SK-N-SH treated with all-trans-retinoic acid at 6 μM for 48 hours (cell line): ENCODE data around the gene TNFRSF4.

Experiments used
- ATAC-seq: fragments of 200-7000 bp; cut with Tn5 transposase; 3 replicates; pipeline ENCODE4 v1.9.1; 2020; ENCODE audit warnings: mild to moderate bottlenecking, moderate library complexity
- ARNTL ChIP-seq: fragments of 450-650 bp; formaldehyde crosslinking; IDR thresholded peaks from 2 replicates; pipeline ENCODE4 v1.5.0; 2020; ENCODE audit warnings: low read depth, mild to moderate bottlenecking, moderate library complexity, borderline replicate concordance
- BACH2 ChIP-seq: fragments of 250-450 bp; sonication (Bioruptor Pico); IDR thresholded peaks from 2 replicates; pipeline ENCODE4 v1.9.0; 2021; ENCODE audit warnings: mild to moderate bottlenecking, borderline replicate concordance
- CREB5 ChIP-seq: fragments of 250-450 bp; sonication (Bioruptor Pico); IDR thresholded peaks from 2 replicates; pipeline ENCODE4 v1.5.1; 2020; ENCODE audit warnings: low read depth, mild to moderate bottlenecking, moderate library complexity
- CSDC2 ChIP-seq: fragments of 250-450 bp; sonication (Bioruptor Pico); IDR thresholded peaks from 2 replicates; pipeline ENCODE4 v1.5.0; 2020; ENCODE audit warnings: mild to moderate bottlenecking, moderate library complexity
- CSRNP3 ChIP-seq: fragments of 250-450 bp; sonication (Bioruptor Pico); IDR thresholded peaks from 2 replicates; pipeline ENCODE4 v1.5.1; 2021; ENCODE audit warnings: mild to moderate bottlenecking, moderate library complexity
- ESRRG ChIP-seq: fragments of 250-450 bp; sonication (Bioruptor Pico); IDR thresholded peaks from 2 replicates; pipeline ENCODE4 v1.6.1; 2021; ENCODE audit warnings: mild to moderate bottlenecking
- GLIS3 ChIP-seq: fragments of 250-450 bp; sonication (Bioruptor Pico); IDR thresholded peaks from 2 replicates; pipeline ENCODE4 v1.5.0; 2020; ENCODE audit warnings: mild to moderate bottlenecking, moderate library complexity
- ISL1 ChIP-seq: fragments of 250-450 bp; sonication (Bioruptor Pico); IDR thresholded peaks from 2 replicates; pipeline ENCODE4 v2.1.2; 2022; ENCODE audit warnings: mild to moderate bottlenecking, moderate library complexity
- OSR1 ChIP-seq: fragments of 250-450 bp; sonication (Bioruptor Pico); IDR thresholded peaks from 2 replicates; pipeline ENCODE4 v1.8.0; 2022; ENCODE audit warnings: moderate library complexity, mild to moderate bottlenecking, inconsistent platforms
- PATZ1 ChIP-seq: fragments of 250-450 bp; sonication (Bioruptor Pico); IDR thresholded peaks from 2 replicates; pipeline ENCODE4 v1.8.0; 2020; ENCODE audit warnings: mild to moderate bottlenecking, moderate library complexity, borderline replicate concordance
- PPARA ChIP-seq: fragments of 250-450 bp; sonication (Bioruptor Pico); IDR thresholded peaks from 2 replicates; pipeline ENCODE4 v1.5.0; 2020; ENCODE audit warnings: mild to moderate bottlenecking, borderline replicate concordance
- RARB ChIP-seq: fragments of 250-450 bp; sonication (Bioruptor Pico); IDR thresholded peaks from 2 replicates; pipeline ENCODE4 v1.8.0; 2021; ENCODE audit warnings: mild to moderate bottlenecking, moderate library complexity
- SNAI2 ChIP-seq: fragments of 250-450 bp; sonication (Bioruptor Pico); IDR thresholded peaks from 2 replicates; pipeline ENCODE4 v1.5.0; 2020; ENCODE audit warnings: mild to moderate bottlenecking, moderate library complexity
- TCF4 ChIP-seq: fragments of 250-450 bp; sonication (Bioruptor Pico); IDR thresholded peaks from 2 replicates; pipeline ENCODE4 v1.8.0; 2021; ENCODE audit warnings: mild to moderate bottlenecking, moderate library complexity, borderline replicate concordance
- TOX ChIP-seq: fragments of 250-450 bp; sonication (Bioruptor Pico); IDR thresholded peaks from 2 replicates; pipeline ENCODE4 v1.8.0; 2021; ENCODE audit warnings: mild to moderate bottlenecking, moderate library complexity, borderline replicate concordance
- TSHZ2 ChIP-seq: fragments of 250-450 bp; sonication (Bioruptor Pico); IDR thresholded peaks from 2 replicates; pipeline ENCODE4 v1.5.0; 2020; ENCODE audit warnings: mild to moderate bottlenecking, moderate library complexity
- ZC3H10 ChIP-seq: fragments of 250-450 bp; sonication (Bioruptor Pico); IDR thresholded peaks from 2 replicates; pipeline ENCODE4 v1.5.1; 2021; ENCODE audit warnings: mild to moderate bottlenecking, moderate library complexity
- ZFP3 ChIP-seq: fragments of 250-450 bp; sonication (Bioruptor Pico); IDR thresholded peaks from 2 replicates; pipeline ENCODE4 v1.5.0; 2020; ENCODE audit warnings: mild to moderate bottlenecking, moderate library complexity
- ZFP30 ChIP-seq: fragments of 450-650 bp; formaldehyde crosslinking; IDR thresholded peaks from 2 replicates; pipeline ENCODE4 v1.5.0; 2022; ENCODE audit warnings: mild to moderate bottlenecking, moderate library complexity
- ZNF565 ChIP-seq: fragments of 450-650 bp; formaldehyde crosslinking; conservative IDR thresholded peaks from 2 replicates; pipeline ENCODE4 v1.5.0; 2020; ENCODE audit warnings: low read depth, mild to moderate bottlenecking, moderate library complexity
- ZNF70 ChIP-seq: fragments of 450-650 bp; formaldehyde crosslinking; IDR thresholded peaks from 2 replicates; pipeline ENCODE4 v1.5.0; 2020; ENCODE audit warnings: mild to moderate bottlenecking, moderate library complexity
- ZNF8 ChIP-seq: fragments of 450-650 bp; formaldehyde crosslinking; IDR thresholded peaks from 2 replicates; pipeline ENCODE4 v1.5.0; 2020; ENCODE audit warnings: mild to moderate bottlenecking, moderate library complexity

TNFRSF4 gene

GRCh38 chr1:1169429-1170214 lies 44.3 kb downstream of the TNFRSF4 start:
- no peak for ATAC-seq
- TF ChIP-seq ZC3H10 (CRISPR knock-in tag) (no peak), RARB (CRISPR knock-in tag) (no peak), OSR1 (CRISPR knock-in tag) (no peak), SNAI2 (CRISPR knock-in tag) (no peak), CSDC2 (CRISPR knock-in tag) (no peak), TSHZ2 (no peak), TCF4 (no peak), ESRRG (CRISPR knock-in tag) (no peak), TOX (CRISPR knock-in tag) (no peak), ZNF8 (CRISPR knock-in tag) (no peak), PPARA (no peak), GLIS3 (CRISPR knock-in tag) (no peak), ARNTL (CRISPR knock-in tag) (no peak), ZFP30 (CRISPR knock-in tag) (no peak), PATZ1 (CRISPR knock-in tag) (no peak), CREB5 (CRISPR knock-in tag) (no peak)
- TF ChIP-seq, all 23 proteins: peak for 0

- TF ChIP-seq ZNF565 (CRISPR knock-in tag) = no peak
- peak; percentile 19 for ATAC-seq
Measured at GRCh38 chr1:1168451-1169411, 45.2 kb downstream of the TNFRSF4 start.

GRCh38 chr1:1167841-1168450 lies 46.0 kb downstream of the TNFRSF4 start:
- ATAC-seq = no peak
- TF ChIP-seq ZFP3 (CRISPR knock-in tag) (no peak), OSR1 (CRISPR knock-in tag) (no peak), ZC3H10 (CRISPR knock-in tag) (no peak), ZNF70 (no peak), ISL1 (CRISPR knock-in tag) (no peak), TCF4 (no peak), GLIS3 (CRISPR knock-in tag) (no peak), ESRRG (CRISPR knock-in tag) (no peak), CSRNP3 (CRISPR knock-in tag) (no peak), BACH2 (CRISPR knock-in tag) (no peak), RARB (CRISPR knock-in tag) (no peak)
